Activated CD8-positive, alpha-beta T cell treated with anti-CD3 and anti-CD28 coated beads for 36 hours (primary cell): ENCODE results near the gene CYP2W1. TPM values are rescaled to one million over a fixed set of nuclear protein-coding genes. Genes with fewer than 3 reads are reported as not detected.
"Not testable (repeated sequence)": the region's sequence is repeated elsewhere in the genome, so short reads cannot be mapped to it uniquely, and the experiment has no call there.

ENCODE experiments used
- ATAC-seq: fragments of 200-7000 bp; cut with Tn5 transposase; one replicate; pipeline ENCODE4 v1.10.0; 2021; ENCODE audit warnings: mild to moderate bottlenecking, moderate library complexity
- CTCF ChIA-PET: fragments of 350-600 bp; sonication (Branson Sonifier 250); formaldehyde crosslinking; loops from one replicate; lab custom pipeline; 2021; ENCODE audit warnings: antibody characterized with exemption; lab: Charles Lee
- POLR2A ChIA-PET: fragments of 350-600 bp; sonication (Branson Sonifier 250); formaldehyde crosslinking; loops from one replicate; lab custom pipeline; 2021; ENCODE audit warnings: antibody characterized with exemption; lab: Charles Lee
- DNase-seq: peaks from one replicate; pipeline ENCODE4 v3.0.0-alpha.2; 2020
- H3K27ac Mint-ChIP-seq: one replicate; pipeline ENCODE4 v1.8.0; 2021; ENCODE audit warnings: mild to moderate bottlenecking, mixed read lengths
- H3K27me3 Mint-ChIP-seq: one replicate; pipeline ENCODE4 v1.8.0; 2021; ENCODE audit warnings: mixed read lengths
- H3K36me3 Mint-ChIP-seq: one replicate; pipeline ENCODE4 v1.8.0; 2021; ENCODE audit warnings: low read depth, mixed read lengths
- H3K4me1 Mint-ChIP-seq: one replicate; pipeline ENCODE4 v1.8.0; 2021; ENCODE audit warnings: low read depth, mixed read lengths
- H3K4me3 Mint-ChIP-seq: one replicate; pipeline ENCODE4 v1.8.0; 2021; ENCODE audit warnings: mild to moderate bottlenecking, moderate library complexity, mixed read lengths
- H3K9me3 Mint-ChIP-seq: one replicate; pipeline ENCODE4 v1.8.0; 2021; ENCODE audit warnings: mixed read lengths
- CTCF ChIP-seq: fragments of 200-600 bp; IDR thresholded peaks from one replicate; pipeline ENCODE4 v1.8.0; 2022; ENCODE audit warnings: antibody characterized with exemption, mild to moderate bottlenecking
- intact Hi-C: fragments of 100-400 bp; cut with micrococcal nuclease; formaldehyde crosslinking; loops from one replicate; pipeline ENCODE4 v1.10.0; 2022
- total RNA-seq, 2 experiments: library from RNA; stranded (reverse); gene quantifications; one replicate each; pipeline ENCODE4 v1.2.3, GENCODE V29; 2021

CYP2W1 gene
- total RNA-seq, 2 experiments from 2014 or later, result not detected

- intact Hi-C loops, result loop anchor here (10.0 kb wide), 2 partner anchors 45 to 165 kb away; partner anchors contain the start of genes GPR146 and ZFAND2A
- POLR2A ChIA-PET, result interaction anchor here (1.3 kb wide), 1 partner anchor 66 kb away, joined by 3 read pairs; no protein-coding TSS in a partner anchor
- Mint-ChIP-seq H3K4me3 (no peak overlapping the region), H3K27me3 (no peaks in the 10 kb centered on the region), H3K36me3 (no peaks in the 10 kb centered on the region), H3K4me1 (no peaks in the 10 kb centered on the region), H3K9me3 (no peaks in the 10 kb centered on the region), H3K27ac (no peak overlapping the region)
- ATAC-seq (no peak), DNase-seq (no peak)
- TF ChIP-seq CTCF, result no peak
- CTCF ChIA-PET, result no interaction called here
These were observed 16.3 kb downstream of the CYP2W1 start for GRCh38 chr7:999149-999879.

GRCh38 chr7:999941-1000935, 17.3 kb downstream of the CYP2W1 start:
- DNase-seq (no peak), ATAC-seq (no peak)
- H3K27ac Mint-ChIP-seq, result no peak overlapping the region
- H3K9me3 Mint-ChIP-seq, result no peaks in the 10 kb centered on the region
- intact Hi-C loops, result loop anchor here (10.0 kb wide), 2 partner anchors 45 to 165 kb away; partner anchors contain the start of genes GPR146 and ZFAND2A
- ChIA-PET POLR2A (interaction anchor here (1.3 kb wide), 1 partner anchor 65 kb away, joined by 3 read pairs; no protein-coding TSS in a partner anchor), CTCF (no interaction called here)
- no peaks in the 10 kb centered on the region for H3K4me1 Mint-ChIP-seq
- H3K4me3 Mint-ChIP-seq, result no peak overlapping the region
- no peak for TF ChIP-seq CTCF
- H3K27me3 Mint-ChIP-seq, result no peaks in the 10 kb centered on the region
- no peaks in the 10 kb centered on the region for H3K36me3 Mint-ChIP-seq

- ATAC-seq, result peak; percentile 56
- H3K27ac Mint-ChIP-seq, H3K9me3 Mint-ChIP-seq, H3K4me1 Mint-ChIP-seq, H3K4me3 Mint-ChIP-seq, CTCF ChIA-PET, H3K27me3 Mint-ChIP-seq, H3K36me3 Mint-ChIP-seq, intact Hi-C loops, DNase-seq, POLR2A ChIA-PET: not testable (repeated sequence)
These were observed 18.2 kb downstream of the CYP2W1 start for GRCh38 chr7:1001069-1001770.

GRCh38 chr7:1002026-1002425, 19.0 kb downstream of the CYP2W1 start:
- intact Hi-C loops, DNase-seq, H3K27ac Mint-ChIP-seq, H3K27me3 Mint-ChIP-seq, ATAC-seq, H3K36me3 Mint-ChIP-seq, H3K4me3 Mint-ChIP-seq, H3K9me3 Mint-ChIP-seq, H3K4me1 Mint-ChIP-seq, CTCF ChIA-PET, POLR2A ChIA-PET: not testable (repeated sequence)

GRCh38 chr7:1002445-1002844, 19.5 kb downstream of the CYP2W1 start:
- H3K4me1 Mint-ChIP-seq, H3K9me3 Mint-ChIP-seq, H3K36me3 Mint-ChIP-seq, DNase-seq, CTCF ChIA-PET, H3K27ac Mint-ChIP-seq, H3K27me3 Mint-ChIP-seq, POLR2A ChIA-PET, H3K4me3 Mint-ChIP-seq, ATAC-seq, intact Hi-C loops: not testable (repeated sequence)
